ENCODE measurements around the gene WDR48. TPM values are rescaled to one million over a fixed set of nuclear protein-coding genes. Genes with fewer than 3 reads are reported as not detected.

The WDR48 gene
- polyA plus RNA-seq, 1 experiment, result 42.1 TPM

DNA sequence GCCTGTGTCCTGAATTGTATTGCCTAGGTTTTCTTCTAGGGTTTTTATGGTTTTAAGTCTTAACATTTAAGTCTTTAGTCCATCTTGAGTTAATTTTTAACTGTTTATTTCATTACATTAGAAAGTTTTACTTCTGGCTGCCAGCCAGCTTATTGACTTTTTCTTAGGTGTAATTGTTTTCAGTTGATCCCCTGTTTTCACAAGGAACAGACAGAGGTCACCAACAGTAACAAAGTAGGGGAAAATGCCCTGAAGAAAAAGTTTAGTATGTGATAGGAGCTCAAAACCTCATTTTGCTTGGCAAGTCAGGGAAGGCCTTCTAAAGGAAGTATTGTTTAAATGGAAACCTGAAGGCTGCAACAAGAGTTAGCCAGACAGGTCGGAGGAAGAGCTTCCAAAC, 10.4 kb downstream of the WDR48 start:
- DNase-seq (ENCODE audit: low read depth, low spot score), result no peak
- TF ChIP-seq, protein P1, sequence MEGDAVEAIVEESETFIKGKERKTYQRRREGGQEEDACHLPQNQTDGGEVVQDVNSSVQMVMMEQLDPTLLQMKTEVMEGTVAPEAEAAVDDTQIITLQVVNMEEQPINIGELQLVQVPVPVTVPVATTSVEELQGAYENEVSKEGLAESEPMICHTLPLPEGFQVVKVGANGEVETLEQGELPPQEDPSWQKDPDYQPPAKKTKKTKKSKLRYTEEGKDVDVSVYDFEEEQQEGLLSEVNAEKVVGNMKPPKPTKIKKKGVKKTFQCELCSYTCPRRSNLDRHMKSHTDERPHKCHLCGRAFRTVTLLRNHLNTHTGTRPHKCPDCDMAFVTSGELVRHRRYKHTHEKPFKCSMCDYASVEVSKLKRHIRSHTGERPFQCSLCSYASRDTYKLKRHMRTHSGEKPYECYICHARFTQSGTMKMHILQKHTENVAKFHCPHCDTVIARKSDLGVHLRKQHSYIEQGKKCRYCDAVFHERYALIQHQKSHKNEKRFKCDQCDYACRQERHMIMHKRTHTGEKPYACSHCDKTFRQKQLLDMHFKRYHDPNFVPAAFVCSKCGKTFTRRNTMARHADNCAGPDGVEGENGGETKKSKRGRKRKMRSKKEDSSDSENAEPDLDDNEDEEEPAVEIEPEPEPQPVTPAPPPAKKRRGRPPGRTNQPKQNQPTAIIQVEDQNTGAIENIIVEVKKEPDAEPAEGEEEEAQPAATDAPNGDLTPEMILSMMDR (IDR thresholded peaks at IDR 0.05; ENCODE audit: low read depth, low read length), result no peak
- H3K4me3 ChIP-seq (ENCODE audit: low read depth, low read length), result no peak overlapping the region
- no peak overlapping the region for H3K27ac ChIP-seq (ENCODE audit: low read depth, low read length)
- CTCF ChIA-PET, result interaction anchor here (1.1 kb wide), 1 partner anchor 226 kb away, joined by 3 read pairs; no protein-coding TSS in a partner anchor
- H3K27me3 ChIP-seq (ENCODE audit: control insufficient read depth, insufficient read depth, low read length), result no peaks in the 10 kb centered on the region
- POLR2A ChIA-PET, result no interaction called here
- no peaks in the 10 kb centered on the region for H3K9me3 ChIP-seq (ENCODE audit: control insufficient read depth, insufficient read depth, low read length)

DNA sequence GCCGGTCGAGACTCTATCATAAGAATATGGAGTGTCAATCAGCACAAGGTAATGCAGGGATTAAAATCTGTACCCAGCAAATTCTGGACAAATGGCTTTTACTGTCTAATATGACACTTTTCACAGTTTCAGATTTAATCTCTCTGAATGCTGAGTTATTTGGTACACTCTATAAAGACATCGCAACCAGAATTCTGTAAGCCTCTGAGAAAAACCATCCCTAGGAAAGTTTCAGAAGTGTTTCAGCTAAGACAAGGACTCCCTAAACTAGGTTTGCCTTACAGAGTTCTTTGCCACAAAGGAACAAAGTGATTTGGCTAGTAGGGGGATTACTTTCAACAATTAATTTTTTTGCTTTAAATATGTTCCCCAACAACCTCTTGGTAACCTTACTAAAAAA, 11.3 kb downstream of the WDR48 start:
- POLR2A ChIA-PET, result no interaction called here
- no peak for DNase-seq (ENCODE audit: low read depth, low spot score)
- CTCF ChIA-PET, result interaction anchor here (0.5 to 1.3 kb wide), 4 partner anchors 27 to 566 kb away, joined by 3 to 4 read pairs (median 4); no protein-coding TSS in a partner anchor
- TF ChIP-seq, protein P1 (IDR thresholded peaks at IDR 0.05; ENCODE audit: low read depth, low read length), result no peak
- no peak overlapping the region for H3K27ac ChIP-seq (ENCODE audit: low read depth, low read length)
- no peak overlapping the region for H3K4me3 ChIP-seq (ENCODE audit: low read depth, low read length)
- H3K9me3 ChIP-seq (ENCODE audit: control insufficient read depth, insufficient read depth, low read length), result no peaks in the 10 kb centered on the region
- H3K27me3 ChIP-seq (ENCODE audit: control insufficient read depth, insufficient read depth, low read length), result no peaks in the 10 kb centered on the region

DNA sequence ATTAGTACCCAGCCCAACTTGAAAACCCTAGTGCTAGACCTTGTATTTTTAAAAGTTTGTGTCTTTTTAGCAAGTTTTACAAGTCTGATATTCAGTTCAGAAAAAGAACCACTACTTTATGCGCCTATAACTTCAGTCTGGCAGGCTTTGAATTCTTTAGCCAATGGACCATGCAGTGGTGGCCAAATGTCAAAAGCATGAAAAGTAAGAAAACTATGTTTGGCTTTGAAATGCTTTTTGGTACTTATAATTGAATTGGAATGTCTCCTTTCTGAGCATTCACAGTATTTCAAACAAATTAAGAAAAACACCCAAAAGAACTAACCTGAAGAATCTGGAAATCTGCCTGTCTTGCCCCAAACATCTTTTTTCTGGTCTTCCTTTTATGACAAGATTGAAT, 12.8 kb downstream of the WDR48 start:
- ChIA-PET CTCF (interaction anchor here (0.6 to 1.6 kb wide), 7 partner anchors 18 to 1276 kb away, joined by 3 to 5 read pairs (median 3); no protein-coding TSS in a partner anchor), POLR2A (no interaction called here)
- Histone ChIP-seq H3K9me3 (ENCODE audit: control insufficient read depth, insufficient read depth, low read length) (no peaks in the 10 kb centered on the region), H3K27ac (ENCODE audit: low read depth, low read length) (no peak overlapping the region), H3K4me3 (ENCODE audit: low read depth, low read length) (no peak overlapping the region), H3K27me3 (ENCODE audit: control insufficient read depth, insufficient read depth, low read length) (no peaks in the 10 kb centered on the region)
- DNase-seq (ENCODE audit: low read depth, low spot score), result no peak
- TF ChIP-seq, protein P1 (IDR thresholded peaks at IDR 0.05; ENCODE audit: low read depth, low read length), result no peak

DNA sequence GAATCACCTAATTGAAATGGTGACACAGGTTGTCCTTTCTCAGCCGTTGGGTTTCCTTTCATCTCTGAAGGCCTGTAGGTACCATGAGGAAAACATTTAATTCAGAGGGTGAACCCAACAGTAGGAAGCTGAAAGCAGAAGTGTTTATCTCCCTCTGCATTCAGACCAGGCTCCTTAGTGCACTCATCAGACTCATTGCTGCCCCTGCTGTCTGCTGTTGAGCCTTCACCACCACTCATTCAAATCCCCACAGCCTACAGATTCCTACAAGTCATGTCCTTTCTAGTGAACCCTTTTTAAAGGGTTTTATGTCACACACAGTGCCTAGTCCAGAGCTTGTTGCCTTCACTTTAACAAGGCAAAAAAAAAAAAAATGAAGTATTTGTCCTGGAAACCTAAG, 13.4 kb downstream of the WDR48 start:
- ChIA-PET POLR2A (no interaction called here), CTCF (interaction anchor here (0.6 to 1.6 kb wide), 13 partner anchors 14 to 1277 kb away, joined by 3 to 5 read pairs (median 3); no protein-coding TSS in a partner anchor)
- Histone ChIP-seq H3K27ac (ENCODE audit: low read depth, low read length) (no peak overlapping the region), H3K9me3 (ENCODE audit: control insufficient read depth, insufficient read depth, low read length) (no peaks in the 10 kb centered on the region), H3K4me3 (ENCODE audit: low read depth, low read length) (no peak overlapping the region), H3K27me3 (ENCODE audit: control insufficient read depth, insufficient read depth, low read length) (no peaks in the 10 kb centered on the region)
- TF ChIP-seq, protein P1 (IDR thresholded peaks at IDR 0.05; ENCODE audit: low read depth, low read length), result peak; percentile 63
- DNase-seq (ENCODE audit: low read depth, low spot score), result no peak

DNA sequence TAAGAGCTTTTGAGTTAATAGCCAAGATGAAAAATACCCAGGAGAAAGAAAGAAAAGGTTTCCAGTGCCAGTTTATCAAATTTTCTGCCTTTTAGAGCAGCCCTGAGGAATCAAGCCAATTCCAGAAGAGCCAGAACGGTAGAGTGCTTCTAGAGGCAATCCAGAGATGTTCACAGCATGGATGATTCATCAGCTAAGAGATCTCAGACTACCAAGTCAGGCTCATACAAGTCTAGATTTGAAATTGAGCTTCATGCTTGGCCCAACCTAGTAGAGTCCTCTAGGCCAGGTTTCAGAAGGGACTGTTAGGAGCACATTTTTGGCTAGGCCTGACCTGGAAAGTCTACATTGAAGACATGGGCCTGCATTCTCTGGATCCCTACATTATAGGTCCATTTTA, 15.5 kb downstream of the WDR48 start:
- TF ChIP-seq, protein P1 (IDR thresholded peaks at IDR 0.05; ENCODE audit: low read depth, low read length), result no peak
- CTCF ChIA-PET, result interaction anchor here (1.0 kb wide), 1 partner anchor 220 kb away, joined by 3 read pairs; no protein-coding TSS in a partner anchor
- no peak overlapping the region for H3K4me3 ChIP-seq (ENCODE audit: low read depth, low read length)

More for the DNA sequence above, 15.5 kb downstream of the WDR48 start:
- POLR2A ChIA-PET, result interaction anchor here (0.6 kb wide), 1 partner anchor 12 kb away, joined by 4 read pairs; no protein-coding TSS in a partner anchor
- no peak for DNase-seq (ENCODE audit: low read depth, low spot score)
- no peak overlapping the region for H3K27ac ChIP-seq (ENCODE audit: low read depth, low read length)
- no peaks in the 10 kb centered on the region for H3K9me3 ChIP-seq (ENCODE audit: control insufficient read depth, insufficient read depth, low read length)
- no peaks in the 10 kb centered on the region for H3K27me3 ChIP-seq (ENCODE audit: control insufficient read depth, insufficient read depth, low read length)

Data from AG04450 (cell line).